Activated CD8-positive, alpha-beta memory T cell treated with anti-CD3 and anti-CD28 coated beads, Interleukin-2, amount 50 U/mL, for 1 hour (primary cell): ENCODE results near the gene COQ8B.

Source experiments
- DNase-seq: peaks from one replicate; pipeline ENCODE4 v3.0.0-alpha.2; 2020; ENCODE audit errors: extremely low read depth

COQ8B gene

DNA sequence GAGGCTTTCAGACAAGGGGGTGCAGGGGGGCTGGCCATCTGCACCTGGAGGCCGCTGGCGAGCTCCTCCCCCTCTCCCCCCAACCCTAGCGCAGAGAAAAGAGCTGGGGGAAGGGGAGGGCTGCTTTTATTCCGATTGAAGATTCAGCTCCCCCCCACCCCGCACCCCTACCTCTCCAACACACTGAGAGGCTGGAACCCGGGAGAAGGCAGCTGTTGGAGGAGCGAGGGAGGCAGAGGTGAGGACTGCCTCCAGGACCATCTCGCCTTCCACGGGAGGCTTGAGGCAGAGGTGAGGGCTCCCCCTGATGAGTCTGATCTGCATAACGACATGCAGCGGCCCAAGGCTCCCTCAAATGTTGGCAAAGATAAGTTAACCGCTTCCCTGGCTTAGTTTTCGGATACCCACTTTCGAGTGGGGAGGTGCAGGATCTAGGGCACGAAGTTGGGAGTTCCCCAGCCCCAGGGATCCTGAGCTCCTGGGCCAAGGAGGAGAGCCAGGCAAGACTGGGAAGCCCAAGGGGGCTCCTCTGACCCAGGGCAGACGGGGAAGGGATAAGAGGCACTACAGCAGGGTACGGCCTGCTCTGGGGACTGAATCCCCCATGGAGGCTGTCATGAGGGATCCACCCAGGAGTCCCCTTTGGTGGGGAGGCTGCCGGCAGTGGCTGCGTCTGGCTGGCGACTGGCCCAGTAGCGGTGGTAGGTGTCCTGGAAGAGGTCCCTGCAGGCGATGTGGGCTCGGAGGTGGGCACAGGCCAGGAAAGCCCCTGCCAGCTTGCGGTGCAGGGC is 25.1 kb downstream of the COQ8B start:
- DNase-seq = no peak

DNA sequence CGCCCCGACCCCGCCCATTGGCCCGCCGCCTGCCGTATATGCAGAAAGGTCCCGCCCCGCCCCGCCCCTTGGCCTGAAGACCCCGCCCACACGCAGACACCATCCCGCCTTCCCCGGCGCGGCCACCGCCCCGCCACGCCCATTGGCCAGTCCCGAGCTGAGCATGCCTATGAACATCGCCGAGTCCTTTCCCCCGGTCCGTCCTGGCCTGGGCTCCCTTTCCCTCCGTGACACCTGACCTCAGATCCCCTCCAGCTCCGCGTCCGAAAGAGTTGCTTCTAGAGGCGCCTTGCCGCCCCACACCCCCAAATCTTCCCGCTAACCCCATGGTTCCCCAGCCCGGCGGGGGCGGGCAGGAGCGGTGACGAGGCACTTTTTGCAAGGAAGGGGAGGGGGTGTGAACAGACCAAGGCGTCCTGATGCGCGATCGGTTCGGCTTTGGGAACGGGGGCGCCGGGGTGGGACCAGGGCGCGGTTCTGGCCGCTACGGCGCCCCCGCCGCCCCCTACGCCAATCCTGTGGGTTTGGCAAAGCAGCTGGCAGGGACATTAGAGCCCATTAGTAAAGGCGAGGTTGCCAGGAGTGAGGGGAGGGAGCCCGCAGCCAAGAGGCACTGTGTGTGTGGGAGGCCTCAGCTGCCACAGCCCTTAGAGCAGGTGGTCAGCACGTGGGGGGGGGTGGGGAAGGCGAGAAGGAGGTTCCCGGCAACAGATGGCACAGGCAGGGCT is 25.8 kb downstream of the COQ8B start:
- DNase-seq = peak; percentile 65

DNA sequence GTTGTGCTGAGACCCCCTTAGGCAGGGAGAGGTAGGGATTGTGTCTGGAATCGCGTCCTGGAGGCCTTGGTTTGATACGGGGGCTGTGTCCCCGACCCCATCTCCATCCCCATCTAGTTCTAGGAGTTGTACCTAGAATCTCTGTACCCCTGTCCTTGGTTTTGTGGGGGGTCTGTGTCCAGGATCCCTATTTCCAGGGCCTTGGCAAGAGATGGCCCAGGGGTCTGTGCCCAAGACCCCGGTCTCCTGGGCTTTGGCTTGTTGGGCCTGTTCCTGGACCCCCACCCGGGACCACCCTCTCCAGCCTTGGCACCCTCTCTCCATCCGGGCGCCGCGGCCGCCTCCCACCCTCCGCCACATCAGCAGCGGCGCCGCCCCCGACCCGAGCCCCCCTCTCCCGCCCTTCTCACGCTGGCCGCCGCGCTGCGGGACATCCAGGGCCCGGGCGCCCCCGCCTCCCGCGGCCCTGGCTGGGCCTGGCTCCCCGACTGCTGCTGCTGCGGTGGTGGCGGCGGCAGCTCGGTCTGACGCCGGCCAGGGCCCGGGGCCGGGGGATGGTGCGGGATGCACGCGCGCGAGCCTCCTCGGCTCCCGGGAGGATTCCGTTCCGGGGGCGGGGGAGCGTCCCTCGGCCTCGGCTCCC is 26.5 kb downstream of the COQ8B start, which contains the start of gene NUMBL:
NUMBL (minus strand) TSS at position 602 of the 643 bp plus-strand sequence; CDS start at position 434, 168 bp downstream.
- DNase-seq = no peak

DNA sequence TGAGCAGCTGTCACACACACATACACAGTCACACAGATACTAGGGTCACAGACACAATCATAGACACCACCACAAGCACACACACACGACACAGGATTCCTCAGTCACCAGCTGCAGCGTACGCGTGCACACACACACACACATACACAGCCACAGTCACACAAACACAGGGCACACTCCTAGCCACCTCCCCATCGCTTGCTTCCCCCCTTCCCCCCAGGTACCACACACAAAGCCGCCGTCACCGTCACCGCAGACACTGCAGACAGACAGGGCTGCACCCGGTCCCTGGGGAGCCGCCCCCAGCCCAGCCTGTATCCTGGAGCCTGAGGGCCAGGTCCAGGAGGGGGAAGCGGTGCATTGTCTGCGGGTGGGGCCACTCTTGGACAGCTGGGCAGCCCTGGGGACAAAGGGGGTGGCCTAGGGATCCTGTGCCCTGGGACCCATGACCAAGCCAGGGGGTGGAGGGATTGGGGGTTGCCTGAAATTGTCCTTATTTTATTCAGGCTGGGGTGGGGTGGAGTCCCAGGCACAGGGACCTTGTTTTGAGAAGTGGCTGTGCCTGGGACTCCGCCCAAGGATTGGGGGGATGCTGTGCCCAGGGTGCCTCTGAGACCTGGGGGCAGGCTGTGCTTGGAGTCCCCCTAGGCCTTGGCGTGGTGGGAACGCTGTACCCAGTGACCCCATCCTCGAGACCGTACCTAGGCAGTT is 27.2 kb downstream of the COQ8B start:
- DNase-seq = no peak

DNA sequence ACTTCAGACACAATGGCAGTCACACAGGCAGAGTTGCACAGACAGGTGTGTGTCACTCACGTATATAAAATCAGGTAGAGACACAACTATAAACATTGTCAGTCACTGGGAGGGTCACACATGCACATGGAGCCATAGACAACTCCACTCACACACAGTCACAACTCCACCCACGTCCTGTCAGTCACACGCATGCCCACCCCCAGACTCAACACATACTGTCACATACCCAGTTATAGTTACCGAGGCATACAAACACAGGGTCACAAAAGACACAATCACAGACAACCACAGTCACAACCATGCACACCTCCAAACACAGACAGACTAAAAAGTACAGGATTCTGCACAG is 27.7 kb downstream of the COQ8B start:
- DNase-seq = no peak

DNA sequence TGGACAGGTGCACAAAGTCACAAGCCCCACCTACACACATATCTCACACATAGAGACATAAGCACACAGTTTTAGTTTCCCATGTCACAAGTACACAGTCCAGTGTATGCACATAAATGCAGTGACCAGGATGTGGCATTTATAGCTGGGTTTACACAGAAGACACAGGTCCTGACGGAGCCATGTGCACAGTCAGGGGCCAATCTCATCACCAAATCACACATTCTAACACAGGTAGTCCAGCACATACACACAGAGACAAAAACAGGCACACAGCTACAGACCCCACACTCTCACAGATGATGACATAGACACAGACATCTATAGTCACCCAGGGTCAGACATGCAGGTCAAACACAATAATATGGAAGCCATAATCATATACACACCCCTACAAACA is 28.4 kb downstream of the COQ8B start:
- DNase-seq = no peak

DNA sequence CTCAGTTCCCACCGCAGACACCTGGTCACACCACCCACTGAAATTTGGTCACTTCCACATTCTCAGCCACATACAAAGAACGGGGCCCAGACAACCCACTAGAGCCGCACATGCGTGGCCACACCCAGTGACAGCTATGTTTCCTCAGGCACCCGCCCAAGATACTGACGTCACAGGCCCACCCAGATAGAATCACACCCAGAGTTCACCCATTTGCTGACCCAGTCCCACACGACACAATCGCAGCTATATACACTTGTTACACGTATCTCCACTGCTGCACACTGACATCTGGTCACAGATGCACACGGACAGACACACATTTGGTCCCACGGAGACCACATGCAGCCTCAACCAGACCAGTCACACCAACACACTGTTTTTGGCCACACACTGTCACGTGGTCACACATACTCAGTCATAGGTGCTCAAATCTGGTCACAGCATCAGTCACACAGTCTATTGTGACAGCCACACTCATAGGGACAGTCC is 29.1 kb downstream of the COQ8B start:
- DNase-seq = no peak

DNA sequence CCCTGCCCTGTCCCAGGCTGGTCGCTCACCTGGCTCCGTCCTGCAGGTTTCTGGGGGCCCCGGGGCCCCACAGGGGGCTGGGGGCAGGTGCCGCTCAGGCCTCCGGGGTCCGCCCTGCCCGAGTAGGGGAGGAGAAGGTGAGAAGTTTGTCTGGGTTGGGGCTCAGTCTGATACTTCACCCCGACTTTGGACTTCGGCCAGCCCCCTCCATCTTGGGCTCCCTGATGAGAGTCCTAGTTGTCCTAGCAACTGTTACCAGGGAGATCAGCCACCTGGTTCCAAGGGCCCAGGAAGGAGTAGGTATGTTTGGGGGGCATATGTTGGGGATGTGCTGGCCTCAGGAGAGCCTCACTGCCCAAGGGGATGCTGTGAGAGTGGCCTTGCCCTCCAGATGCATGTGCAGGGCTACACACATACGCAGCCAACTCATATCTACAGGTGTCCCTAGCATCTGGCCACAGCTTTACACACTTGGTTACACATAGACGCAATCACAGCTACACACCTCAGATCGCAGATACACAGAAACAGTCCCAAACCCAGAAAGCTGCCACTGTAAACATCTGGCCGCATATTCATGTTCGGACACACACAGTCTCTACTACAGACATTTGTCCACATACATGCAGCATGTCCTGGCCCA is 29.7 kb downstream of the COQ8B start:
- DNase-seq = no peak

DNA sequence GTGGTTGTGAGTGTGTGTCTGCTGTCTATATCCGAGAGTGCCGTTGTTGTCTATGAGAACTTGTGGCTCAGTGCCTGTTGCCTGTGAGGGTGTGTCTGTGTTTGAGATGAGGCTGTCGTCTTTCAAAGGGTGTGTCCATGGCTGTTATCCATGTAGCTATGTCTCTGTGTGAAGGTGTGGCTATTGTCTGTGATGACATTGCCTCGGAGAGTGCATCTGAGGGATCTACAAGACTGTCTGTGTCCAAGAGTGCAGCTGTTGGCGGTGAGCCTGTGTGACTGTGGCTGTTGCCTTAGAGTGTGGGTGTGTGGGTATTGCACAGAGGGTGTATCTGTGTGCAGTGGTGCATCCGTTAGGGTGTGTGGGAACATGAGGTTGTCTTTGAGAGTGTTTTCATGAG is 31.1 kb downstream of the COQ8B start:
- no peak for DNase-seq

DNA sequence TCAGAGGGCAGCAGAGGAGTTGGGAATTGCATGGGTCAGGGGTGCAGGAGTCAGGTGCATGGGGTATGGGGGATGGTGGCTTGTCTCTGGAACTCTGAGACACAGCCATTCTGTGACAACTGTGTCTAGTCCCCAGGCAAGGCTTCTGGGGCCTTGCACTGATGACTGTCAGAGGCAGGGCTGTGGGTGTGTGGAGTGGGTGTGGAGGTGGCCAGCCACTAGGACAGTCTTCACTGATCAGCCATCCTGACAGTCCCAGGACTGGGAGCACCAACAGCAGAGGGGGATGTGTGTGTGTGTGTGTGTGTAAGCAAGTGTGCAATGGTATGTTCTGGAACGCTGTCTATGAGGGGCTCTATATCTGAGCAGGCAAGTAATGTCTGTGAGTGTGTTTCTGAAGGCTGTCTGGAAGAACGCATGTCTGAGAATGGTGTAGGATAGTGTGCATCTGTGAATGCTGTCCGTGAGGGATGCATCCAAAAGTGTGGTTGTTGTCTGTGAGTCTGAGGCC is 31.6 kb downstream of the COQ8B start:
- no peak for DNase-seq

DNA sequence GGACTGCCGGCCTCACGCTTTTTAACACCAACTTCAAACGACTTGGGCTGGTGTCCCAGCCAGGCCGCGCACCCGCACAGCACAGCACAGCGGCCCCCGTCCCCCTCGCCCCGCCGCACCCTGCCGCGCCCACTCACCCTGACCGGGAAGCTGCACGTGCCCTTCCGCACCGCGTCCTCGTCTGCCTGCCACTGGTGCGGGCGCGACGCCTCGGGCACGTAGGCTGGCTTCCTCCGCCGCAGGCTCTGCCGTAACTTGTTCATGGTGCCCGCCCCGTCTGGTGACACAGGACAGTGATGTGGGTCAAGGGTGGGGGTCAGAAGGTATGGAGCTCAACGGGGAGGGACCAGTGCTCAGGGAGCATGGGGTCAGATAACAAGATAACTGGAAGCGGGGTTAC is 32.4 kb downstream of the COQ8B start:
- DNase-seq = no peak

DNA sequence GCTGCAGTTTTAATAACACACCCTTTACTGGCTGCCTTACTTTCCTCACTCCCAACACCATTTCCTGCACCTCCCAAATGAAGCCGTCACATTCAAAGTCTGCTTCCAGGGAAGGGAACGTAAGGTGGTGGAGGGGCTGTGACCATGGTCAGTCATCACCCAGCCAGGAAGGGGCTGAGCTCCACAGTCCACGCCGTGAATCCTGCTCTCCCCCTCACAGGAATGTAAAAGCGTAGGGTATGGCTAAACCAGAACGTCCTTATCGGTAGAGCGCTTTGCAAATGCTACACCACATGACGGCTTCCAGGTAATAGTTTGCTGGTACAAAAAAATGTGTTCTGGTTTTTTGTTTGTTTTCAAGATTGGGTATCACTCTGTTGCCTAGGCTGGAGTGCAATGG is 33.2 kb downstream of the COQ8B start:
- no peak for DNase-seq

DNA sequence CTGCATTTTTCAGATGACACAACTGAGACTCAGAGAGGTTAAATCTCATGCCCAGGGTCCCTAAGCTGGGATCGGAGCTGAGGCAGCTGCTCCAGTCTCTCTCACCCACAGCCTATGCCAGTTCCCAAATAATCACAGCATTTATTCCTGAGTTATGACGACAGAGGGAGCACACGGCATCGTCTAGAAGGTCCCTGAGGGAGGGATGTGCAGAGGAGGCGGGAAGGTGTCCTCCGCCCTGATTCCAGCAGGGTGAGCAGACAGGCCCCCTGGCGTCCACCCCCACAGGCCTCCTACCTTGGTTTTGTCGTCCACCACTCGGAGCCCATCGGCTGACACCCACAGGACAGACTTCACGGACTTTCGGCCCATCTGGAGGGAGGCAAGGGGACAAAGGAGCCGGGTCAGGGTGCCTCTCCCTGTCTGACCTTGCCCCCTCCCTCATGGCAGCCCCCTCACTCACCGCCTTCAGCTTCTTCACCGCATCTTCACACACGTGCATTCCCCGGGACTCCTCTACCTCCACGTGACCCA is 34.2 kb downstream of the COQ8B start:
- no peak for DNase-seq

DNA sequence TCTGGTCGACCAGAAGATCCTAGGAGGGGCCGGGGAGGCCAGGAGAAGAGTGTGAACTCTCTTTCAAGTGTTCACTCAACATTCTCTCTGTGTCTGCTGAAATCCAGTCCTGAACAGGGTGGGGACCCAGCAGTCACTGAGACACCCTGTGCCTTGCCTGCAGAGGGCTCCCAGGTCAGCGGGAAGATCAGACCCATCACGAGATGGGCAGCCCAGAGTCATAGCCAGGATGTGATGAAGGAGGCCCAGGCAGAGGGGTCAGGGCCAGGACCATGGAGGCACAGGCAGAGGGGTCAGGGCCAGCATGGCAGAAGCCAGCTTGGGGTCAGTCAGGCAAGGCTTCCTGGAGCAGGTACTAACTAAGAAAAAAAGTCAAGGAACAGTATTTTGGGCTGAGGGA is 35.6 kb downstream of the COQ8B start:
- DNase-seq = no peak

DNA sequence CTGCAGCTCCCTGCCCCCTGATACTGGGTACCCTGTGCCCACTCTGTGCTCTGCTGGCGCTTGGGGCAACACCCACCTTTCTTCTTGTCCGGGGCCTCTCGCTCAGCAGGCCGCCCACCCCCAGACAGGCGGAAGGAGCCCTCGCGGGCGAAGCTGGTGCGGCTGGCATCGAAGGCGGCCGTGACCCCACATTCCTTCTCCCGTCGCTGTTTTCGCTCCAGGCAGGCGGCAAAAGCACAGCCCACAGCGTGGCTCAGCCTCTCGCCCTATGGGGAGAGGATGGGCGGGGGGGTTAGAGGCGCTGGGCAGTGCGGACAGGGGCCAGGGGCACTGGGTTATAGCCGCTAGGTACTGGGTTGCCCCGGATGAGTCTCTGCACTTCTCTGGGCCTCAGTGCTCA is 39.5 kb downstream of the COQ8B start:
- no peak for DNase-seq

DNA sequence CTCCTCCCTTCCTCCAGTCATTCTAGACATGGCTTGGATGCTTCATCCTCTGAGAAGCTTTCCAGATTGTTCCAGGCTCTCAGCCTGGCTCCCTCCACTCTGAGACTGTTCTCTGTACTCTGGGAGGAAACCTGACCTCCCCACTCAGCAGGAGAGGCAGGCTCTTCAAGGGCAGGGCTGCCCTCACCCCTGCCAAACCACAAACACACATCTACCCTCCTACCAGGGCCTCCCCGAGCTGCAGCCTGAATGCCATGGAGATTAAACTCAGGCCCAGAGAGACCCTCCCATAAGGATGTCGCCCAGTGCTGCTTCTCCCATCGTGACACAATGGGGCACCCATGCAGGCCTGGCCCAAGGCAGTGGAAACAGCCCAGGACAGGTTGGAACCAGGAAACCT is 42.4 kb downstream of the COQ8B start:
- no peak for DNase-seq

DNA sequence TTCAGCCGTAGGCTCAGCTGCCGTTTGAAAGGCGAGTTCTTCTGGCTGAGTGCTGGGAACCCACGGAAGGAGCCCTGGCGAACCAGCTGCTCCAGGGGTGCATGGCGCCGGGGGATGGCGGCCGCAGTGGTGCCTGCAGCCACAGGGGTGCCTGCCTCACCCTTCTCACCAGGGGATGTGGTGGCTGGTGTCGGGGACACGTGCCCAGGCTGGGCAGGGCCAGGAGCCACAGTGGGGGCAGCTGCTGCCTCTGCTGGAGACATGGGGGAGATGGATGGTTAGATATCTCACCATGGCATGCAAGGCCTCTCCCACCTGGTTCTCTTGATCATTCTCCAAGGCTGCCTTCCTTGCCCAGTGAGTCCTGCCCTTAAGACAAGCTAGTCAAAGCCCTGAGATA is 43.3 kb downstream of the COQ8B start:
- no peak for DNase-seq

DNA sequence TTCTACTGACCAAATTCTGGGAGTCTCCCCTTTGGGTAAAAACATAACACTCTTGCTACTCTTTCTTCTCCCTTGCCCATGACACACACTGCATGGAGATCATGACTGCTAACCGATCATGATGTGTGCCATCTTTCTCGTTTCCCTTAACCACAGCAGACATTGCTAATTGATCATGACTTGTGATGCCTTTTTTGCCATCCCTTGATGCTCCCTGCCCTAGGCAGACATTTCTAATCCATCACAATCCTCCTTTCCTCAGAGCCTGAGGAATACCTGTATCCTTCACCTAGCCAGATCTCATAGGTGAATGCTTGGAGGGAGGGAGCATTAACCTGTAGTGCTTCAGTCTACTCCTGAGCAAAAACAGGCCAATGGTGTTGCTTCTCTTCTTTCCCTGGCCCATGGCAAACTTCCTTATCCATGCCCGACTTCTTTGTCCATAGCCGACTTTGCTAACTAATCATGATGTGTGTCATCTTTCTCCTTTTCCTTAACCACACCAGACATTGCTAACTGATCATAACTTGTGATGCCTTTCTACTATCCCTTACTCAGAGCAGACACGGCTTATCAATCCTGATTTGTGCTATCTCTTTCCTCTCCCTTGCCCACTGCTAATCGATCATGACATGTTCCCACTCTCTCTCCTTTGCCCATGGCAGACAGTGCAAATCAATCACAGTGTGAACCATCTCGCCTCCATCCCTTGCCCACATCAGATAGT is 44.0 kb downstream of the COQ8B start:
- no peak for DNase-seq

DNA sequence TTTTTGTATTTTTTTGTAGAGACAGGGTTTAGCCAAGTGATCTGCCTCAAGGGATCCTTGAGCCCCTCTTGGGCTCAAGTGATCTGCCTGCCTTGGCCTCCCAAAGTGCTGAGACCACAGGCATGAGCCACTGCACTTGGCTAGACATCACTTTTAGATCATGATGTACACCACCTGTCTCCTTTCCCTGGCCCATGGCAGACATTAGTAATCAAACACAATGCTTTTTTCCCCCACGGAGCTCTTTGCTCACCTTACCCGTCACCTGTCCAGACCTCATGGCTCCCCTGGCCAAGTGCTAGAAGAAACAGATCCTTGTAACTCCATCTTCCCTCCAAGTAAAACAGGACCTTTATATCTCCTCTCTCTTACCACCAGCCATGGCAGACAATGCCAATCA is 44.6 kb downstream of the COQ8B start:
- no peak for DNase-seq

DNA sequence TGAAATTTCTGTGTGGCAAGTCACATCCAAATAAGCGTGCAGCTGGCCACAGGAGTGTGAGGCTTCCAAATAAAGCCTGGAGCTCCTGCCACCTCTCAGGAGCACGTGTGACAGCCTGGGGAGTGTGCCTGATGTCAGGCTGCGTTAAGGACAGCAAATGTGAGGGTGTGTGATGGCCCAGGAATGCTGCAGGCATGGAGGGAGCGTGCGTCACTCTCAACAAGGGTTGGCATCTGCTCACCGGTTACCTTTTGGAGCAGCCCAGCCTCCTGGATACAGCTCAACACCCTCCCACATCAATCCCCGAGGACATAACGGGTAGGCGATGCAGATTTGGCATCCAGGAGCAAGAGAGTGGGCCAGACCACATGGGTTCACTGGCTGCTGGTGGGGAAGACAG is 45.3 kb downstream of the COQ8B start:
- DNase-seq = no peak
